ENCODE results near the gene PORCN. TPM values are rescaled to one million over a fixed set of nuclear protein-coding genes. Genes with fewer than 3 reads are reported as not detected.

The PORCN gene
- total and polyA plus RNA-seq, 2 of the 13 experiments (the other 11 are each of a cell fraction or from before 2014, with no cell fraction given) = 3.9 to 5.8 TPM

GRCh38 chrX:48475774-48476577 lies 32.8 kb upstream of the PORCN start, which contains the start of gene FTSJ1 (continued):
- no peak for TF ChIP-seq SP140L (CRISPR knock-in tag; IDR thresholded peaks at IDR 0.05; ENCODE audit: borderline replicate concordance)
- TF ChIP-seq ZNF839 (CRISPR knock-in tag; IDR thresholded peaks at IDR 0.05; ENCODE audit: borderline replicate concordance) = no peak
- 0 out of 2 replicates have a peak, but pooled peaks have one; percentile 59 for TF ChIP-seq E2F1 (CRISPR knock-in tag; IDR thresholded peaks at IDR 0.05)
- no peak for TF ChIP-seq SP1 (IDR thresholded peaks at IDR 0.05)
- TF ChIP-seq SP1 (CRISPR knock-in tag; IDR thresholded peaks at IDR 0.05) = no peak
- TF ChIP-seq KDM6A (CRISPR knock-in tag; IDR thresholded peaks at IDR 0.05; ENCODE audit: low read depth) = no peak
- no peak for TF ChIP-seq ZNF121 (CRISPR knock-in tag; IDR thresholded peaks at IDR 0.05)
- TF ChIP-seq ZMAT5 (CRISPR knock-in tag; IDR thresholded peaks at IDR 0.05; ENCODE audit: borderline replicate concordance, low read depth) = no peak
- TF ChIP-seq ZNF232 (CRISPR knock-in tag; IDR thresholded peaks at IDR 0.05; ENCODE audit: borderline replicate concordance) = no peak
- TF ChIP-seq ZSCAN30 (CRISPR knock-in tag; IDR thresholded peaks at IDR 0.05) = no peak
- TF ChIP-seq TBX2 (CRISPR knock-in tag; IDR thresholded peaks at IDR 0.05; ENCODE audit: borderline replicate concordance) = peak; percentile 47; the same call in 1 of the 2 replicates
- no peak for TF ChIP-seq ZNF24 (IDR thresholded peaks at IDR 0.05)
- TF ChIP-seq HDAC2 (CRISPR knock-in tag; IDR thresholded peaks at IDR 0.05) = peak; percentile 45
- no peak; the same call in 1 of the 2 replicates for TF ChIP-seq MYPOP (CRISPR knock-in tag; IDR thresholded peaks at IDR 0.05)
- no peak for TF ChIP-seq ZNF30 (CRISPR knock-in tag; IDR thresholded peaks at IDR 0.05)
- TF ChIP-seq GFI1 (CRISPR knock-in tag; IDR thresholded peaks at IDR 0.05; ENCODE audit: borderline replicate concordance) = no peak
- TF ChIP-seq FOSL1 (CRISPR knock-in tag; IDR thresholded peaks at IDR 0.05; ENCODE audit: borderline replicate concordance) = no peak
- TF ChIP-seq ZFP82 (CRISPR knock-in tag; IDR thresholded peaks at IDR 0.05; ENCODE audit: borderline replicate concordance) = no peak
- no peak for TF ChIP-seq CERS6 (CRISPR knock-in tag; IDR thresholded peaks at IDR 0.05)
- TF ChIP-seq PHF8 (CRISPR knock-in tag; IDR thresholded peaks at IDR 0.05) = peak; percentile 76
- TF ChIP-seq ZNF570 (CRISPR knock-in tag; IDR thresholded peaks at IDR 0.05; ENCODE audit: borderline replicate concordance) = no peak
- no peak for TF ChIP-seq MLLT10 (CRISPR knock-in tag; IDR thresholded peaks at IDR 0.05)
- TF ChIP-seq TARDBP (CRISPR knock-in tag; IDR thresholded peaks at IDR 0.05) = peak; percentile 40; the same call in 1 of the 2 replicates
- TF ChIP-seq NR2F6 (IDR thresholded peaks at IDR 0.05) = no peak
- no peak for TF ChIP-seq NR2F6 (CRISPR knock-in tag; IDR thresholded peaks at IDR 0.05)
- TF ChIP-seq ZNF20 (CRISPR knock-in tag; IDR thresholded peaks at IDR 0.05) = no peak
- no peak for TF ChIP-seq BRF2 (CRISPR knock-in tag; IDR thresholded peaks at IDR 0.05)
- no peak for TF ChIP-seq ZNF674 (CRISPR knock-in tag; IDR thresholded peaks at IDR 0.05; ENCODE audit: low read depth)
- TF ChIP-seq TOE1 (CRISPR knock-in tag; IDR thresholded peaks at IDR 0.05) = no peak

All from HepG2 (cell line).